CD4-positive, alpha-beta T cell treated with Interleukin-4 for 1 hour (primary cell): Measurements from ENCODE around the gene C3orf70.

Experiments used
- DNase-seq, 2 donors: peaks; one replicate each; pipeline ENCODE4 v3.0.0-alpha.2; 2020 to 2022

The C3orf70 gene

GRCh38 chr3:185152410-185153170, at the start of gene C3orf70:
Gene C3orf70 (minus strand): TSS chr3:185153060. CDS start chr3:185152823, 237 bp downstream.
- DNase-seq, result peak in 1 of 2 donors; percentile 2

- DNase-seq, result no peak
Measured at GRCh38 chr3:185200639-185201038, 47.8 kb upstream of the C3orf70 start.

- no peak for DNase-seq
Measured at GRCh38 chr3:185199671-185200070, 46.8 kb upstream of the C3orf70 start.

- no peak for DNase-seq
Measured at GRCh38 chr3:185199206-185199605, 46.3 kb upstream of the C3orf70 start.

GRCh38 chr3:185197068-185197467, 44.2 kb upstream of the C3orf70 start:
- DNase-seq, result no peak

- no peak for DNase-seq
Measured at GRCh38 chr3:185195652-185196051, 42.8 kb upstream of the C3orf70 start.

- no peak for DNase-seq
Measured at GRCh38 chr3:185188816-185189215, 36.0 kb upstream of the C3orf70 start.

GRCh38 chr3:185187391-185187790, 34.5 kb upstream of the C3orf70 start:
- DNase-seq, result no peak

- DNase-seq, result peak in 1 of 2 donors; percentile 24
Measured at GRCh38 chr3:185176750-185177359, 24.0 kb upstream of the C3orf70 start.

GRCh38 chr3:185175370-185175987, 22.6 kb upstream of the C3orf70 start:
- peak in 1 of 2 donors; percentile 27 for DNase-seq

- DNase-seq, result no peak
Measured at GRCh38 chr3:185172086-185173049, 19.5 kb upstream of the C3orf70 start.

- no peak for DNase-seq
Measured at GRCh38 chr3:185164428-185165217, 11.8 kb upstream of the C3orf70 start.

GRCh38 chr3:185162634-185163033, 9.8 kb upstream of the C3orf70 start:
- no peak for DNase-seq

GRCh38 chr3:185161761-185162160, 8.9 kb upstream of the C3orf70 start:
- DNase-seq, result no peak

- no peak for DNase-seq
Measured at GRCh38 chr3:185157347-185157746, 4.5 kb upstream of the C3orf70 start.

- DNase-seq, result no peak
Measured at GRCh38 chr3:185155678-185156077, 2.8 kb upstream of the C3orf70 start.

- no peak for DNase-seq
Measured at GRCh38 chr3:185153861-185154629, 1.2 kb upstream of the C3orf70 start.

GRCh38 chr3:185153171-185153771, 411 bp upstream of the C3orf70 start:
- no peak for DNase-seq

- DNase-seq, result no peak
Measured at GRCh38 chr3:185151964-185152409, 873 bp downstream of the C3orf70 start.

- no peak for DNase-seq
Measured at GRCh38 chr3:185151101-185151963, 1.5 kb downstream of the C3orf70 start.
